HCT116 (cell line): Measurements from ENCODE around the gene ZFHX3. TPM values are rescaled to one million over a fixed set of nuclear protein-coding genes. Genes with fewer than 3 reads are reported as not detected.
"Not testable (repeated sequence)": the region's sequence is repeated elsewhere in the genome, so short reads cannot be mapped to it uniquely, and the experiment has no call there.

ENCODE experiments used
- ATAC-seq: fragments of 200-7000 bp; cut with Tn5 transposase; 2 replicates; pipeline ENCODE4 v1.9.1; 2020; ENCODE audit warnings: mild to moderate bottlenecking, moderate library complexity
- BruUV-seq: library from RNA; stranded (reverse); fragments of 400-500 nt; replicated peaks from 2 replicates; lab custom pipeline; 2021; lab: Mats Ljungman, UMichigan
- CTCF ChIA-PET: fragments of 300-600 bp; sonication (Branson Sonifier 250); formaldehyde crosslinking; loops from one replicate; lab custom pipeline; 2021; ENCODE audit warnings: antibody characterized with exemption; lab: Charles Lee
- POLR2A ChIA-PET: fragments of 300-600, 350-600 bp; sonication (Branson Sonifier 250); formaldehyde crosslinking; loops from one replicate; lab custom pipeline; 2021; ENCODE audit warnings: antibody characterized with exemption; lab: Charles Lee
- RAD21 ChIA-PET, 2 experiments: fragments of 300-600 bp; sonication (Branson Sonifier 250); formaldehyde crosslinking; loops; one replicate each; lab custom pipeline; 2023; ENCODE audit warnings: low total read pairs in 2 of 2; ENCODE audit not compliant: uncharacterized antibody in 2 of 2, unreplicated experiment in 2 of 2, low non-redundant PET in 1 of 2; lab: Charles Lee
- DNase-seq: peaks from one replicate; pipeline ENCODE4 v3.0.0-alpha.2; 2010; ENCODE audit warnings: low read depth, low spot score
- H2AFZ ChIP-seq: fragments of 200-600 bp; shearing (Covaris generic), sonication (generic); 2 replicates; pipeline ENCODE4 v1.6.1; 2017; ENCODE audit warnings: low read depth, mixed run types, mixed read lengths, antibody characterized with exemption, low read length; ENCODE audit not compliant: poor library complexity, severe bottlenecking
- H3K27ac ChIP-seq: 2 replicates; pipeline ENCODE4 v1.5.1; 2012; ENCODE audit warnings: low read depth, low read length
- H3K27me3 ChIP-seq: fragments of 200-600 bp; sonication (generic); 2 replicates; pipeline ENCODE4 v1.6.1; 2016; ENCODE audit warnings: mixed run types, low read length, mixed read lengths; ENCODE audit not compliant: insufficient read depth
- H3K36me3 ChIP-seq, 2 experiments: fragments of 200-500 bp in 1 of 2; fragments of 200-600 bp in 1 of 2; sonication (Bioruptor generic) in 1 of 2; sonication (generic) in 1 of 2; 2 replicates each; pipeline versions ENCODE4 v1.5.1 to v1.6.1; 2014 to 2016; ENCODE audit warnings: low read length in 2 of 2, inconsistent platforms in 1 of 2, mixed read lengths in 1 of 2, mixed run types in 1 of 2; ENCODE audit not compliant: insufficient read depth in 2 of 2, control insufficient read depth in 1 of 2
- H3K4me1 ChIP-seq, 2 experiments: fragments of 200-600 bp in 1 of 2; sonication (generic) in 1 of 2; 2 replicates each; pipeline versions ENCODE4 v1.5.1 to v1.6.1; 2012 to 2017; ENCODE audit warnings: low read length in 2 of 2, inconsistent platforms in 1 of 2, mild to moderate bottlenecking in 1 of 2, mixed read lengths in 1 of 2, mixed run types in 1 of 2, moderate library complexity in 1 of 2; ENCODE audit not compliant: insufficient read depth in 2 of 2, control insufficient read depth in 1 of 2
- H3K4me2 ChIP-seq: fragments of 200-600 bp; sonication (generic); 2 replicates; pipeline ENCODE4 v1.6.1; 2017; ENCODE audit warnings: mixed run types, low read length, mixed read lengths
- H3K4me3 ChIP-seq, 2 experiments: fragments of 200-600 bp in 1 of 2; sonication (generic) in 1 of 2; replicated peaks in 1 of 2; 2 replicates each; pipeline ENCODE4 v1.5.1; 2011 to 2016; ENCODE audit warnings: low read length in 2 of 2, control low read depth in 1 of 2, low read depth in 1 of 2, mild to moderate bottlenecking in 1 of 2, mixed read lengths in 1 of 2, mixed run types in 1 of 2
- H3K79me2 ChIP-seq: fragments of 200-600 bp; sonication (generic); 2 replicates; pipeline ENCODE4 v1.6.1; 2017; ENCODE audit warnings: mild to moderate bottlenecking, mixed run types, low read length, moderate library complexity, mixed read lengths; ENCODE audit not compliant: insufficient read depth
- H3K9ac ChIP-seq: fragments of 200-600 bp; sonication (generic); 2 replicates; pipeline ENCODE4 v1.6.1; 2016; ENCODE audit warnings: low read length, mixed read lengths
- H3K9me2 ChIP-seq: fragments of 200-600 bp; sonication (generic), shearing (Covaris generic); 2 replicates; pipeline ENCODE4 v1.6.1; 2017; ENCODE audit warnings: mixed run types, mild to moderate bottlenecking, moderate library complexity; ENCODE audit not compliant: insufficient read depth
- H3K9me3 ChIP-seq, 2 experiments: fragments of 200-500 bp in 1 of 2; fragments of 200-600 bp in 1 of 2; sonication (Bioruptor generic) in 1 of 2; sonication (generic) in 1 of 2; 2 replicates each; pipeline ENCODE4 v1.6.1; 2014 to 2017; ENCODE audit warnings: low read length in 2 of 2, mixed read lengths in 2 of 2, inconsistent platforms in 1 of 2, low read depth in 1 of 2, mild to moderate bottlenecking in 1 of 2, mixed run types in 1 of 2, moderate library complexity in 1 of 2; ENCODE audit not compliant: control insufficient read depth in 1 of 2, insufficient read depth in 1 of 2
- H4K20me1 ChIP-seq: fragments of 200-600 bp; sonication (generic), shearing (Covaris generic); 2 replicates; pipeline ENCODE4 v1.6.1; 2017; ENCODE audit warnings: mixed run types, mild to moderate bottlenecking, moderate library complexity; ENCODE audit not compliant: insufficient read depth
- CBX3 ChIP-seq: IDR thresholded peaks from 2 replicates; pipeline ENCODE4 v1.6.1; 2012; ENCODE audit warnings: low read depth
- CEBPB ChIP-seq: IDR thresholded peaks from 2 replicates; pipeline ENCODE4 v1.6.1; 2012; ENCODE audit warnings: low read depth
- EGR1 ChIP-seq: IDR thresholded peaks from 2 replicates; pipeline ENCODE4 v1.6.1; 2012; ENCODE audit warnings: low read depth
- ELF1 ChIP-seq: IDR thresholded peaks from 2 replicates; pipeline ENCODE4 v1.6.1; 2012; ENCODE audit warnings: low read depth, borderline replicate concordance
- EZH2 ChIP-seq: fragments of 200-600 bp; sonication (generic); IDR thresholded peaks from 2 replicates; pipeline ENCODE4 v1.6.1; 2017; ENCODE audit warnings: antibody characterized with exemption, mixed run types
- EZH2phosphoT487 ChIP-seq: fragments of 200-600 bp; IDR thresholded peaks from 2 replicates; pipeline ENCODE4 v1.6.1; 2018; ENCODE audit warnings: antibody characterized with exemption, borderline replicate concordance
- JUND ChIP-seq: IDR thresholded peaks from 2 replicates; pipeline ENCODE4 v1.6.1; 2012
- MAX ChIP-seq: IDR thresholded peaks from 2 replicates; pipeline ENCODE4 v1.6.1; 2012
- POLR2A ChIP-seq: IDR thresholded peaks from 2 replicates; pipeline ENCODE4 v1.7.0; 2011; ENCODE audit warnings: borderline replicate concordance; ENCODE audit not compliant: insufficient read depth, insufficient read length; ENCODE audit errors: extremely low read depth
- REST ChIP-seq: IDR thresholded peaks from 2 replicates; pipeline ENCODE4 v1.6.1; 2012; ENCODE audit warnings: low read depth
- SRF ChIP-seq: IDR thresholded peaks from 2 replicates; pipeline ENCODE4 v1.6.1; 2012; ENCODE audit warnings: low read depth
- YY1 ChIP-seq: IDR thresholded peaks from 2 replicates; pipeline ENCODE4 v1.6.1; 2011; ENCODE audit warnings: low read length, low read depth, moderate library complexity, mild to moderate bottlenecking; ENCODE audit not compliant: insufficient replicate concordance; ENCODE audit errors: extremely low read depth
- ZBTB33 ChIP-seq: IDR thresholded peaks from 2 replicates; pipeline ENCODE4 v1.6.1; 2011; ENCODE audit warnings: mild to moderate bottlenecking, low read length, moderate library complexity; ENCODE audit not compliant: insufficient replicate concordance; ENCODE audit errors: extremely low read depth
- ZFX ChIP-seq: fragments of 450-650 bp; IDR thresholded peaks from 2 replicates; pipeline ENCODE4 v1.6.1; 2017
- intact Hi-C: fragments of 100-400 bp; cut with micrococcal nuclease; formaldehyde crosslinking; loops from 2 replicates; pipeline ENCODE4 v1.10.0; 2022
- total RNA-seq: library from RNA; stranded (reverse); gene quantifications from one replicate; pipeline ENCODE4 v1.2.1, GENCODE V29; 2021; ENCODE audit not compliant: unreplicated experiment

ZFHX3 gene
- total RNA-seq, 1 experiment from 2014 or later: 6.3 TPM

- no peak for TF ChIP-seq ZBTB33
- TF ChIP-seq EZH2: no peak
Observed at GRCh38 chr16:73010150-73010676, 37.7 kb downstream of the ZFHX3 start (continued).

GRCh38 chr16:73009710-73010109 is 38.2 kb downstream of the ZFHX3 start:
- H3K9me3 ChIP-seq, ATAC-seq, H3K9me2 ChIP-seq, H3K27me3 ChIP-seq, H2AFZ ChIP-seq, H3K36me3 ChIP-seq, H3K4me3 ChIP-seq, intact Hi-C loops, H3K9ac ChIP-seq, POLR2A ChIA-PET, DNase-seq, H3K4me2 ChIP-seq, H4K20me1 ChIP-seq, CTCF ChIA-PET, BruUV-seq, H3K27ac ChIP-seq: not testable (repeated sequence)
- RAD21 ChIA-PET: interaction anchor here in 1 of 2 experiments (0.7 kb wide), 1 partner anchor 12 kb away, joined by 3 read pairs; no protein-coding TSS in a partner anchor
- H3K79me2 ChIP-seq: peaks cover 14% of the 10 kb centered on the region; the same call in 1 of the 2 replicates
- H3K4me1 ChIP-seq: peaks cover 9 to 18% of the 10 kb centered on the region in 2 experiments

GRCh38 chr16:73006026-73006425 is 41.9 kb downstream of the ZFHX3 start:
- Histone ChIP-seq H3K79me2 (0 out of 2 replicates have a peak, but pooled peaks cover 6% of the 10 kb centered on the region), H3K9me2 (no peaks in the 10 kb centered on the region), H3K27ac (no peak overlapping the region), H3K27me3 (no peaks in the 10 kb centered on the region), H4K20me1 (no peaks in the 10 kb centered on the region), H2AFZ (no peak overlapping the region), H3K4me3 (no peak overlapping the region), H3K9me3 (peaks cover 0 to 5% of the 10 kb centered on the region in 2 experiments; a peak in 1 of 4 replicates), H3K4me2 (no peak overlapping the region), H3K36me3 (no peaks in the 10 kb centered on the region), H3K9ac (no peak overlapping the region), H3K4me1 (peaks cover 7% of the 10 kb centered on the region in 2 experiments; a peak in 3 of 4 replicates)
- CTCF ChIA-PET: interaction anchor here (1.2 kb wide), 1 partner anchor 11 kb away, joined by 3 read pairs; no protein-coding TSS in a partner anchor
- RAD21 ChIA-PET: no interaction called here
- POLR2A ChIA-PET: no interaction called here
- BruUV-seq: no TSS peak
- intact Hi-C loops: no loop called here
- ATAC-seq: no peak
- no peak for DNase-seq
- TF ChIP-seq MAX: no peak
- no peak for TF ChIP-seq SRF
- no peak for TF ChIP-seq EGR1
- no peak for TF ChIP-seq YY1
- no peak for TF ChIP-seq EZH2phosphoT487
- TF ChIP-seq POLR2A: no peak
- no peak for TF ChIP-seq ELF1
- no peak for TF ChIP-seq REST
- TF ChIP-seq EZH2: no peak
- TF ChIP-seq JUND: no peak
- TF ChIP-seq CBX3: no peak
- TF ChIP-seq CEBPB: no peak
- no peak for TF ChIP-seq ZFX
